Fibroblast of villous mesenchyme (primary cell): ENCODE measurements around the gene GPR62. TPM values are rescaled to one million over a fixed set of nuclear protein-coding genes. Genes with fewer than 3 reads are reported as not detected.

Source experiments
- DNase-seq: peaks from one replicate; pipeline ENCODE4 v3.0.0-alpha.2; 2010; ENCODE audit warnings: low read depth
- H3K4me3 ChIP-seq: 2 replicates; pipeline ENCODE4 v1.5.1; 2011; ENCODE audit warnings: low read depth, mild to moderate bottlenecking, low read length
- CTCF ChIP-seq: IDR thresholded peaks from 2 replicates; pipeline ENCODE4 v1.5.1; 2012; ENCODE audit warnings: low read depth, mild to moderate bottlenecking, low read length; ENCODE audit not compliant: insufficient read depth
- total RNA-seq: library from RNA; depleted of rRNA; stranded (reverse); fragments of >200 nt; gene quantifications from 2 replicates; pipeline ENCODE4 v1.2.3, GENCODE V29; 2012

Gene GPR62
- total RNA-seq, 1 donor: under 0.01 TPM

- DNase-seq: no peak
- no peak overlapping the region for H3K4me3 ChIP-seq
- no peak for TF ChIP-seq CTCF
Measured at GRCh38 chr3:51997172-51997571, 42.0 kb downstream of the GPR62 start.

DNA sequence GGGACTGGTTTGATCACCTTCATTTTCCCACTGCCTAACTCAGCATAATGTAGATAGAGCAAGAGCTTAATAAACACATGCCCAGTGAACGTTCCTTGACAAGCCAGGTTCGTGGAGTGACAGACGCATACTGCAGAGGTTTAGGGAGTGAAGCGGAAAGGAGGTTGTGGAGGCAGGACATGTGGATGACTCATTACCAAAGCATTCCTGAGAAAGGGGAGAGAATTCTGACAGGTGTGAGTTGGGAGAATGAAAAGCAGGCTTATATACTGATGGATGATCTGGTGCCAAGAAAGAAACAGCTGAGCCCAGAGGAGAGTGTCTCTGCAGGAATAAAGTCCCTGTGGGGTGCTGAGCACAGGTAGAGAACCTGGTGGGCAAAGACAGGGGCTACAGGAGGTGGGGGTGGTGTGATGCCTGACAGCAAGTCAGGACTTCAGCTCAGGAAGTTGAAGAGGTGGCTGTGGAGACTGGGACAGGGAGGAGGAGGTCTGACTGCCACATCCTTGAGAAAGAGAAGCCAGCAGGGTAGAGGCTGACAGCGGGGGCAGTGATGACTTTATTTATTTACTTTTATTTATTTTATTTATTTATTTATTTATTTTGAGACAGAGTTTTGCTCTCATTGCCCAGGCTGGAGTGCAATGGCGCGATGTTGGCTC is 42.9 kb downstream of the GPR62 start:
- no peak overlapping the region for H3K4me3 ChIP-seq
- no peak for DNase-seq
- no peak for TF ChIP-seq CTCF

GRCh38 chr3:51998774-51999173 is 43.6 kb downstream of the GPR62 start:
- no peak for TF ChIP-seq CTCF
- H3K4me3 ChIP-seq: no peak overlapping the region
- no peak for DNase-seq

- H3K4me3 ChIP-seq: no peak overlapping the region
- DNase-seq: no peak
- TF ChIP-seq CTCF: no peak
Measured at GRCh38 chr3:51999846-52000245, 44.7 kb downstream of the GPR62 start.

GRCh38 chr3:52001443-52001974 is 46.3 kb downstream of the GPR62 start:
- no peak overlapping the region for H3K4me3 ChIP-seq
- peak; percentile 83 for TF ChIP-seq CTCF
- peak; percentile 59 for DNase-seq

DNA sequence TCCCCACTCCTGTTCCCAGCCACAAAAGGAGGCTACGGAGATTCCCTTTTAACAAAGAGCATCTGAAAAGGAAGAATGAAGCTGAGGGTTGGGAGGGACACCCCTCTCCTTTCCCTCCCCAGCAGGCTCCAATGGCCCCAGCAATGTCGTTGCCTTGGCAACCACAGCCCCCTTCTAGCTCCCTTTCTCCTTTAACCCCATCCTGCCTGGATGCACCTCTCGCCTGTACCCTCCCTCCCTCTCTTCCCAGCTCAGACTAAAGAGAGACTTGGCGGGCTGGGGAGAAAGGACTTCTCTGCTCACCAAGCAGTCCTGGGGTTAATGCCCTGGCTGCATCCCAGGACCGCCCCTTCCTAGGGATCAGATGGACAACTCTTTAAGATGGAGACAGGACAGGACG is 47.6 kb downstream of the GPR62 start:
- no peak overlapping the region for H3K4me3 ChIP-seq
- no peak for DNase-seq
- no peak for TF ChIP-seq CTCF
